ENCODE results near the gene BOD1L1.
A peak's percentile ranks its signal among the peaks of the same experiment; 100 is the strongest.

Gene BOD1L1

GRCh38 chr4:13523591-13524503, 103.7 kb downstream of the BOD1L1 start:
- DNase-seq, result no peak

DNA sequence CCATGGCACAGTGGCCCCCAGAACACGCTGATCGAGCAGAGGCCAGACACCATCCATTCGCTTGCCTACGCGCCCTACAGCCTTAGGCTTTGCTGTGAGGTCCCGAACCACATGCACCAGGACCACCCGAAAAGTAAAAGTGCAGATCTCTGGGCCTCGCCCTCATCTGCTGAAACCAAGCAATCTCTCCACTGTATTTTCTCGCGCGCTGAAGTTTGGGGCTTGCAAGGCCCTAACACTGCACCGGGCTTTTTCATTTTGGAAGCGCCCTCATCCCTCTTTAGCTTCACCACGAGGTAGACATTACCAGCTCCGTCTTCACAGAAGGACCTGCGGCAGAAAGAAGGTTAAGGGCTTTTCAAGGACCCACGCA, 104.4 kb downstream of the BOD1L1 start:
- DNase-seq, result no peak

DNA sequence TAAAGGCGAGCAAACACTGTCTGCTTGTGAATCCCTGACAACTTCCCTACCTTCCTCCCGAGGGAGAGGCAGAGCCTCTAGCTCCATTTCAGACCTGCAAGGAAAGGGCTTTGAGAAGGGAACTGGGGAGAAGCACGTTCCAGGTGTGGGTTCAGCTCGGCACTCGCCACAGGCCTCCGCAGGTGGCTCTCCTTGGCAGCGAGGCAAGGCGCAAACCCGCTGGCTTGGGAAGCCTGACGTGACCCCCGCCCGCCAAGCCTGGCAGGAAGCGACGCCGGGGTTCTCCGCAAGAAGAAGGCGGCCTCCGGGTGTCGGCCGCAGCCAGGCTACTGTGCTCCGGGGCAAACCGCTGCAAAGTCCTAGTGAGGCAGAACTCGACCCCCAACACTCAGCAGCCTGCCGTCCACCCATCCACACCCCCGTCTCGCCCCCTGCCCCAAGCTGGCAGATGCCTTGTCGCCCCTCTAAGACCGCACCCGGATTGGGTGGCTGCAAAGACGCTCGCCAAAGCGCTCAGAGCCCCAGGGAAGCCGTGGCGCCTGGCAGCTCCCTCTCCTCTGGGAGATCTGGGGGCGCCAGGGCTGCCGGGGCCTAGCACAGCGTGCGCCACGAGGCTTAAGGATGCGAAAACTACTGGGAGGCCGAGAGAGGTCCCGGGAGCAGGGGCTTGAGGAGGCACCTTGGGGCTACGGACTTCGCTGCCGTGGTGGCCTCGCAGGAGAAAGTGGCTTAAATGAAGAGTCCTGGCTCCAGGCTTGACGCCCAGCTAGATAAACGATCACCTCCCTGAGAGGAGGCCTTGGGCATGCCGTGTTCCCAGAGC, 105.0 kb downstream of the BOD1L1 start:
- DNase-seq, result peak in 1 of 2 donors; percentile 32

- no peak for DNase-seq
These were observed 106.5 kb downstream of the BOD1L1 start for GRCh38 chr4:13521047-13521446.
